ENCODE data around the gene ZNRF1. TPM values are rescaled to one million over a fixed set of nuclear protein-coding genes. Genes with fewer than 3 reads are reported as not detected.

ZNRF1 gene
- total RNA-seq, 1 experiment from 2014 or later, result 55.1 TPM

DNA sequence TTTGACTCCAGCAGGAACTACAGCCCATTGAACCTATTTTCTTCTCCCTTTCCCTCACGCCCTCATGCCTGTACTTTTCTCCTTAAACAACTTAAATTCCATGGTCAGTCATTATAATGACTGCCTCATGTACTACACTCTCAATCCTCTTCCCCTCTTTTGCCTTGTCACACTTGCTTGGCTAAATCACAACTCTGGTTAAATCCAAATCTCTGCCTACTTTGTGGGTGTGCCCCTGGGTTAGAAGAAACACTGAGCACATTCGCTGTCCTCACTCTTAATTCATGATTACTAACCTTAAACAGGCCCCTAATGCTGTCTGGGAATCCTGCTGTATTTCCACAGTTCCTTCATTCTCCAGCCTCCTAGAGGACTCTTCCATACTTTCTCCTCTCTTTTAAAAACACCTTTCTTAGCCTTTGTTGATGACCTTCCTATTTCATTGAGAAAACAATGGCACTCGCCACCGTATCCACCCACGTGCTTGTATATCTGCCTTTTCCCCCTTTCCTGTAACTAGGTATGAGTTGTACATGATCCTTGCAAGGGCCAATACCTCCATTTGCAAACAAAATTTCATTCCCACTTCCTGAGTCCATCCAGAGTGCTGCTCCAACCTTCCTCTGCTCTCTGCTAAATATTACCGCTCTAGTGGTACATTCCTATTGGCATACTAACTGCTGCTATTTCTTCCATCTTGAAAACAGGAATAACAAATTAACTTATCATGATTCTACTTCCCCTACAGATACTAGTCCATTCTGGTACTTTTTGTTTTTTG, 28.9 kb downstream of the ZNRF1 start:
- ChIA-PET CTCF (no interaction called here), POLR2A (ENCODE audit: low non-redundant PET) (interaction anchor here (0.5 kb wide), 1 partner anchor 26 kb away, joined by 9 read pairs; no protein-coding TSS in a partner anchor)
- DNase-seq (ENCODE audit: low spot score), result no peak
- Histone ChIP-seq H3K27me3 (replicated peaks; ENCODE audit: insufficient read depth, low read depth, low read length, poor library complexity) (no peaks in the 10 kb centered on the region), H3K4me3 (ENCODE audit: low read depth, low read length, poor library complexity, severe bottlenecking) (no peak overlapping the region), H3K36me3 (ENCODE audit: insufficient read depth, low read length, poor library complexity, severe bottlenecking) (no peaks in the 10 kb centered on the region), H3K9me3 (ENCODE audit: low read depth, low read length, poor library complexity, severe bottlenecking) (no peaks in the 10 kb centered on the region), H3K27ac (ENCODE audit: low read depth, low read length, poor library complexity, severe bottlenecking) (no peak overlapping the region), H3K4me1 (ENCODE audit: insufficient read depth, low read length, poor library complexity, severe bottlenecking) (peaks cover 20% of the 10 kb centered on the region)
- intact Hi-C loops (cut with micrococcal nuclease; ENCODE audit: unreplicated experiment), result no loop called here
- no TSS peak for BruUV-seq (replicated peaks)
- TF ChIP-seq, protein P1, sequence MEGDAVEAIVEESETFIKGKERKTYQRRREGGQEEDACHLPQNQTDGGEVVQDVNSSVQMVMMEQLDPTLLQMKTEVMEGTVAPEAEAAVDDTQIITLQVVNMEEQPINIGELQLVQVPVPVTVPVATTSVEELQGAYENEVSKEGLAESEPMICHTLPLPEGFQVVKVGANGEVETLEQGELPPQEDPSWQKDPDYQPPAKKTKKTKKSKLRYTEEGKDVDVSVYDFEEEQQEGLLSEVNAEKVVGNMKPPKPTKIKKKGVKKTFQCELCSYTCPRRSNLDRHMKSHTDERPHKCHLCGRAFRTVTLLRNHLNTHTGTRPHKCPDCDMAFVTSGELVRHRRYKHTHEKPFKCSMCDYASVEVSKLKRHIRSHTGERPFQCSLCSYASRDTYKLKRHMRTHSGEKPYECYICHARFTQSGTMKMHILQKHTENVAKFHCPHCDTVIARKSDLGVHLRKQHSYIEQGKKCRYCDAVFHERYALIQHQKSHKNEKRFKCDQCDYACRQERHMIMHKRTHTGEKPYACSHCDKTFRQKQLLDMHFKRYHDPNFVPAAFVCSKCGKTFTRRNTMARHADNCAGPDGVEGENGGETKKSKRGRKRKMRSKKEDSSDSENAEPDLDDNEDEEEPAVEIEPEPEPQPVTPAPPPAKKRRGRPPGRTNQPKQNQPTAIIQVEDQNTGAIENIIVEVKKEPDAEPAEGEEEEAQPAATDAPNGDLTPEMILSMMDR (conservative IDR thresholded peaks at IDR 0.05; ENCODE audit: low read depth, low read length), result no peak
- TF ChIP-seq EZH2 (IDR thresholded peaks at IDR 0.05; ENCODE audit: borderline replicate concordance, low read depth, low read length, poor library complexity, severe bottlenecking), result no peak

DNA sequence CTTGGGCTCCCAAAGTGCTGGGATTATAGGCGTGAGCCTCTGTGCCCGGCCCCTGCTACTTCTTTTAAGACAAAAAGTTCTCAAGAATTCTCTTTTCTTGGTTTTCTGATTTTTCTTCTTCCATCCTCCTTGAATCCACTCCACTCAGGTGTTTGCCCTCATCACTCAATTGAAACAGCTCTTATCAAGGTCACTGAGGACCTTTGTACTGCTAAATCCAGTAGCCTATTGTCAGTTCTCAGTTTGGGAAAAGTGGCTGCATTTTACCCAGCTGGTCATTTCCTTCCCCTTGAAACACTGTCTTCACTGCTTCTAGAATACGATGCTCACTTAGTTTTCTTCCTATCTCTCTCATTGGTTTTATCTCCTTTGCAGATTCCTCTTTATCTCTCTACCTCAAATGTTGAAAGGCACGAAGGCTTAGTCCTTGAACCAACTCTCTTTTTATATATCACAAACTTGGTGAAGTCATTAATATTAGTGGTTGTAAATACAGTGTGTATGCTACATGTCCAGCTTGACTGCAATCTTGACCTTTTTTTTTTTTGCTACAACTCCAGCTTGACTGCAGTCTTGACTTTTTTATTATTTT, 29.8 kb downstream of the ZNRF1 start:
- Histone ChIP-seq H3K27me3 (replicated peaks; ENCODE audit: insufficient read depth, low read depth, low read length, poor library complexity) (no peaks in the 10 kb centered on the region), H3K4me1 (ENCODE audit: insufficient read depth, low read length, poor library complexity, severe bottlenecking) (peaks cover 17% of the 10 kb centered on the region), H3K9me3 (ENCODE audit: low read depth, low read length, poor library complexity, severe bottlenecking) (no peaks in the 10 kb centered on the region), H3K27ac (ENCODE audit: low read depth, low read length, poor library complexity, severe bottlenecking) (no peak overlapping the region), H3K36me3 (ENCODE audit: insufficient read depth, low read length, poor library complexity, severe bottlenecking) (no peaks in the 10 kb centered on the region), H3K4me3 (ENCODE audit: low read depth, low read length, poor library complexity, severe bottlenecking) (no peak overlapping the region)
- intact Hi-C loops (cut with micrococcal nuclease; ENCODE audit: unreplicated experiment), result no loop called here
- TF ChIP-seq, protein P1 (conservative IDR thresholded peaks at IDR 0.05; ENCODE audit: low read depth, low read length), result no peak
- TF ChIP-seq EZH2 (IDR thresholded peaks at IDR 0.05; ENCODE audit: borderline replicate concordance, low read depth, low read length, poor library complexity, severe bottlenecking), result no peak
- BruUV-seq (replicated peaks), result no TSS peak
- ChIA-PET POLR2A (ENCODE audit: low non-redundant PET) (no interaction called here), CTCF (no interaction called here)
- DNase-seq (ENCODE audit: low spot score), result no peak

DNA sequence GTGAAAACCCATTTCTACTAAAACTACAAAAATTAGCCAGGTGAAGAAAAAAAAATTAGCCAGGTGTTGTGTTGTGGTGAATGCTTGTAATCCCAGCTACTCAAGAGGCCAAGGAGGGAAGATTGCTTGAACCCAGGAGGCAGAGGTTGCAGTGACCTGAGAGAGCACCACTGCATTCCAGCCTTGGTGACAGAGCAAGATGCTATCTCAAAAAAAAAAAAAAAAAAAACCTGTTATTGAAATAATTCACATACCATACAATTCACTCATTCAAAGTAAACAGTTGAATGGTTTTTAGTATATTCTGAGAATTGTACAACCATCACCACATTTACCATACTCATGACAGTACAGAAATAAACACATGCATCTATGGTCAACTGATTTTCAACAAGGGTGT, 31.0 kb downstream of the ZNRF1 start:
- BruUV-seq (replicated peaks), result no TSS peak
- ChIA-PET CTCF (no interaction called here), POLR2A (ENCODE audit: low non-redundant PET) (no interaction called here)
- intact Hi-C loops (cut with micrococcal nuclease; ENCODE audit: unreplicated experiment), result no loop called here
- DNase-seq (ENCODE audit: low spot score), result no peak
- Histone ChIP-seq H3K4me3 (ENCODE audit: low read depth, low read length, poor library complexity, severe bottlenecking) (no peak overlapping the region), H3K36me3 (ENCODE audit: insufficient read depth, low read length, poor library complexity, severe bottlenecking) (no peaks in the 10 kb centered on the region), H3K27me3 (replicated peaks; ENCODE audit: insufficient read depth, low read depth, low read length, poor library complexity) (no peaks in the 10 kb centered on the region), H3K27ac (ENCODE audit: low read depth, low read length, poor library complexity, severe bottlenecking) (no peak overlapping the region), H3K9me3 (ENCODE audit: low read depth, low read length, poor library complexity, severe bottlenecking) (no peaks in the 10 kb centered on the region), H3K4me1 (ENCODE audit: insufficient read depth, low read length, poor library complexity, severe bottlenecking) (peaks cover 17% of the 10 kb centered on the region)
- TF ChIP-seq EZH2 (IDR thresholded peaks at IDR 0.05; ENCODE audit: borderline replicate concordance, low read depth, low read length, poor library complexity, severe bottlenecking), result no peak
- TF ChIP-seq, protein P1 (conservative IDR thresholded peaks at IDR 0.05; ENCODE audit: low read depth, low read length), result no peak
